Heart right ventricle (tissue), 16 donors: Measurements from ENCODE around the gene GMDS. TPM values are rescaled to one million over a fixed set of nuclear protein-coding genes. Genes with fewer than 3 reads are reported as not detected.

Source experiments
- ATAC-seq, 8 donors: fragments of 200-7000 bp; cut with Tn5 transposase; one replicate each; pipeline ENCODE4 v1.9.1; 2020; ENCODE audit warnings: mild to moderate bottlenecking in 8 of 8, moderate library complexity in 8 of 8, moderate number of reproducible peaks in 1 of 8
- DNase-seq, 2 donors: peaks; one replicate each; pipeline ENCODE4 v3.0.0-alpha.2; 2020
- H3K27ac ChIP-seq, 10 donors: fragments of 200-600 bp; sonication (generic) in 2 of 10; one replicate each; pipeline versions ENCODE4 v1.5.0 to v1.8.0; 2020 to 2022; ENCODE audit warnings: mild to moderate bottlenecking in 3 of 10
- H3K27me3 ChIP-seq, 7 donors: fragments of 200-600 bp; one replicate each; pipeline ENCODE4 v1.8.0; 2021 to 2022; ENCODE audit warnings: mild to moderate bottlenecking in 2 of 7
- H3K36me3 ChIP-seq, 9 donors: fragments of 200-600 bp; sonication (generic) in 1 of 9; one replicate each; pipeline versions ENCODE4 v1.5.0 to v1.8.0; 2020 to 2022; ENCODE audit warnings: mild to moderate bottlenecking in 2 of 9
- H3K4me1 ChIP-seq, 9 donors: fragments of 200-600 bp; sonication (generic) in 1 of 9; one replicate each; pipeline versions ENCODE4 v1.5.0 to v1.8.0; 2020 to 2022; ENCODE audit warnings: mild to moderate bottlenecking in 4 of 9
- H3K4me3 ChIP-seq, 10 donors: fragments of 200-600 bp; sonication (generic) in 2 of 10; one replicate each; pipeline versions ENCODE4 v1.5.0 to v1.8.0; 2020 to 2022; ENCODE audit warnings: mild to moderate bottlenecking in 7 of 10, moderate library complexity in 2 of 10
- H3K9me3 ChIP-seq, 11 donors: fragments of 200-600 bp in 10 of 11; sonication (generic) in 2 of 11; one replicate each; pipeline versions ENCODE4 v1.5.0 to v1.8.0; 2013 to 2022; ENCODE audit warnings: mild to moderate bottlenecking in 2 of 11, control low read depth in 1 of 11, moderate library complexity in 1 of 11
- WGBS, 2 donors: extraction: QIAGEN DNeasy Blood & Tissue Kit; methylation state at CpG; one replicate each; pipeline ENCODE4 v1.1.7; 2013; ENCODE audit warnings: inconsistent platforms in 1 of 2; 5-methylcytosine and 5-hydroxymethylcytosine counted together
- intact Hi-C, 10 donors: fragments of 100-400 bp; cut with DNase I; formaldehyde crosslinking; loops; one replicate each; pipeline versions ENCODE4 v1.11.1 to v1.14.2; 2022
- polyA plus RNA-seq, 2 donors: library from polyadenylated mRNA; stranded (reverse); fragments of 200-250 nt; gene quantifications; one replicate each; pipeline ENCODE4 v1.2.3, GENCODE V29; 2013
- total RNA-seq, 10 donors: library from RNA; stranded (reverse); fragmentation: NEBNext Ultra II Directional in 3 of 10; extraction: Animal tissue kit (Norgen Biotek cat#: 25700) in 3 of 10; gene quantifications; one replicate each; pipeline versions ENCODE4 v1.2.1 to v1.2.4, GENCODE V29; 2021 to 2023
- TF ChIP-seq, protein P1 (sequence below), 9 donors: fragments of 200-600 bp; sonication (generic) in 2 of 9; IDR thresholded peaks; one replicate each; pipeline versions ENCODE4 v1.5.0 to v1.8.0; 2021 to 2022; ENCODE audit warnings: antibody characterized with exemption in 9 of 9, mild to moderate bottlenecking in 5 of 9, moderate library complexity in 1 of 9
- donor health status: Arrhythmogenic right ventricular cardiomyopathy.
- donor health status: ischemic (EF 13 %, LVEDD 7.1; RV severe dilation, severe dysfunction).
- donor health status: healthy with polysubstance abuse.
- donor health status: DM: no; HTN: yes; CAD: no.
- donor health status: DM: no; HTN: no; CAD: no.
- donor health status: ischemic (EF 25% LVEDD 6.9; RV normal size, moderate dysfunction).
- donor health status: ischemic (EF 25% LVEDD 5.7; RV mildly dilated, moderate dysfunction).
- donor health status: healthy.
- donor health status: DM: yes; HTN: yes; CAD: no.
- donor health status: Ischemic cardiomyopathy.
- donor health status: ischemic (EF 35%, LVEDD 5.7; RV mildly dilated, moderate dysfunction).
- donor health status: nonischemic (EF 11% LVEDD 7.7; RV severe dilation, severe dysfunction).
- donor health status: DM: yes; HTN: yes; CAD: no.
- donor health status: PGD.
- donor health status: ischemic (EF 29% LVEDD 5.4; RV normal size, mild dysfunction).
- donor health status: nonischemic (EF 23%, LVEDD 6.1; RV moderate dilation, normal function).

Gene GMDS
- total and polyA plus RNA-seq, 12 donors, result 5.0 to 10.6 (median 6.9) TPM

- Histone ChIP-seq H3K4me3 (no peak overlapping the region), H3K27ac (peak overlapping the region in 9 of 10 donors; percentile 28 to 71 (median 51)), H3K4me1 (peaks cover 0 to 25% (median 7%) of the 10 kb centered on the region in 9 donors), H3K36me3 (no peaks in the 10 kb centered on the region), H3K9me3 (no peaks in the 10 kb centered on the region), H3K27me3 (no peaks in the 10 kb centered on the region)
- intact Hi-C loops, result loop anchor here in 1 of 10 donors (5.0 kb wide), 1 partner anchor 37 kb away; no protein-coding TSS in a partner anchor
- TF ChIP-seq, protein P1, sequence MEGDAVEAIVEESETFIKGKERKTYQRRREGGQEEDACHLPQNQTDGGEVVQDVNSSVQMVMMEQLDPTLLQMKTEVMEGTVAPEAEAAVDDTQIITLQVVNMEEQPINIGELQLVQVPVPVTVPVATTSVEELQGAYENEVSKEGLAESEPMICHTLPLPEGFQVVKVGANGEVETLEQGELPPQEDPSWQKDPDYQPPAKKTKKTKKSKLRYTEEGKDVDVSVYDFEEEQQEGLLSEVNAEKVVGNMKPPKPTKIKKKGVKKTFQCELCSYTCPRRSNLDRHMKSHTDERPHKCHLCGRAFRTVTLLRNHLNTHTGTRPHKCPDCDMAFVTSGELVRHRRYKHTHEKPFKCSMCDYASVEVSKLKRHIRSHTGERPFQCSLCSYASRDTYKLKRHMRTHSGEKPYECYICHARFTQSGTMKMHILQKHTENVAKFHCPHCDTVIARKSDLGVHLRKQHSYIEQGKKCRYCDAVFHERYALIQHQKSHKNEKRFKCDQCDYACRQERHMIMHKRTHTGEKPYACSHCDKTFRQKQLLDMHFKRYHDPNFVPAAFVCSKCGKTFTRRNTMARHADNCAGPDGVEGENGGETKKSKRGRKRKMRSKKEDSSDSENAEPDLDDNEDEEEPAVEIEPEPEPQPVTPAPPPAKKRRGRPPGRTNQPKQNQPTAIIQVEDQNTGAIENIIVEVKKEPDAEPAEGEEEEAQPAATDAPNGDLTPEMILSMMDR (IDR thresholded peaks at IDR 0.05), result no peak
- ATAC-seq, result peak in 1 of 8 donors; percentile 15
- DNase-seq, result no peak
- 59 to 72% methylated on average over 9 of the region's 9 CpGs for WGBS, 2 donors
These were observed 521.3 kb downstream of the GMDS start for GRCh38 chr6:1724124-1724523.

DNA sequence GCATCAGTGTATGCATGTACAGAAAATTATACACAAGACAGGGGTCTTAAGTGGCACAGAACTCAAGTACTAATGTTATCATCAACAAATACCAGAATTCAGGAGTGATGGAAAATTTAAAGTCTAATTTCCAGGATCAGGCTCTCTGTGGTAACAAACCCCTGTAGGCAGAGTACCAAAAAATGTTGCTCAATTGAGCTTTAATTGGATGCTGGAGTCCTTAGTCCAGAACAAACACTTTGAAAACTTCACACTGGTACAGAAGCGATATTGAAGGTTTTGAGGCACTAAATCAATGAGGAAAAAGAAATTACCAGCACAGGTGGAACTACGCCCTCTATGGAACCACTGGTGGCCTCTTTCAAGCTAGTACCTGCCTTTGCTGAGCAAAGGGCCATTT is 522.6 kb downstream of the GMDS start:
- intact Hi-C loops, result loop anchor here in 1 of 10 donors (5.0 kb wide), 1 partner anchor 36 kb away; no protein-coding TSS in a partner anchor
- 99 to 100% methylated on average over 2 of the region's 2 CpGs for WGBS, 2 donors
- Histone ChIP-seq H3K27me3 (no peaks in the 10 kb centered on the region), H3K27ac (no peak overlapping the region), H3K36me3 (no peaks in the 10 kb centered on the region), H3K4me1 (peaks cover 0 to 25% (median 7%) of the 10 kb centered on the region in 9 donors), H3K9me3 (no peaks in the 10 kb centered on the region), H3K4me3 (no peak overlapping the region)
- no peak for DNase-seq
- no peak for ATAC-seq
- TF ChIP-seq, protein P1 (IDR thresholded peaks at IDR 0.05), result no peak

DNA sequence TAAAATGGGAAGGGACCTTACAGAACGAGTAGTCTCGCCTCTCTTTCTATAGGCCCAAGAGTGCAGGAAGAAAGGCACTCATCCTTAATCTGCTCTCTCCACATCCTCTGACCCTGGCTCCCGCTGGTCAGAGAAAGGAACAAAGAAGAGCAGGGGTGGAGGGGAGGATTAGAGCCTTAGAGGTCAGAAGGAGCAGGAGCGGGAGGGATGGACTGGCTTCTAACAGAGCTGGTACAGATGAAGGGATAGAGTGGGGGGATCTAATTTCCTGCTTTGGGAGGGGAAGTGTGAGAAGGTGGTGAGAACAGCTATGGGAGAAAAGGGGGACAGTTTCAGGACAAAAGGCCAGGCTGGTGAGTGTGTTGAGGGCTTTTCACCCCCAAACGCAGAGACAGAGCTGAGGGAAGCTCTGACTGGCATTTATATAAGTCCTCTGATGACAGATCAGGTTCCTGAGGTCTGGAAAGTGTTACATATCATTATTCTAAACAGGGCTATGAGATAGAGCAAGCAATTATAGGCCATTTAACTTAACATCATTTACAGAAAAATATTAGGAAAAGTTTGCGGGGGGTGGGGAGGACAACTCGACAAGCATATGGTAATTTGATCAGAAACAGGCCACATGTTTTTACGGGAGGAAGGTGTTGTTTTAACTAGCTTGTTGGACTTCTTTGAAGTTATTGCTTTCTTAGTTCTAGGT is 524.6 kb downstream of the GMDS start:
- Histone ChIP-seq H3K4me1 (peaks cover 0 to 25% (median 7%) of the 10 kb centered on the region in 9 donors), H3K27ac (no peak overlapping the region), H3K9me3 (no peaks in the 10 kb centered on the region), H3K4me3 (no peak overlapping the region), H3K27me3 (no peaks in the 10 kb centered on the region), H3K36me3 (no peaks in the 10 kb centered on the region)
- intact Hi-C loops, result loop anchor here in 1 of 10 donors (5.0 kb wide), 1 partner anchor 33 kb away; no protein-coding TSS in a partner anchor
- DNase-seq (no peak), ATAC-seq (no peak)
- TF ChIP-seq, protein P1 (IDR thresholded peaks at IDR 0.05), result no peak
- 72 to 74% methylated on average over 8 of the region's 8 CpGs for WGBS, 2 donors

DNA sequence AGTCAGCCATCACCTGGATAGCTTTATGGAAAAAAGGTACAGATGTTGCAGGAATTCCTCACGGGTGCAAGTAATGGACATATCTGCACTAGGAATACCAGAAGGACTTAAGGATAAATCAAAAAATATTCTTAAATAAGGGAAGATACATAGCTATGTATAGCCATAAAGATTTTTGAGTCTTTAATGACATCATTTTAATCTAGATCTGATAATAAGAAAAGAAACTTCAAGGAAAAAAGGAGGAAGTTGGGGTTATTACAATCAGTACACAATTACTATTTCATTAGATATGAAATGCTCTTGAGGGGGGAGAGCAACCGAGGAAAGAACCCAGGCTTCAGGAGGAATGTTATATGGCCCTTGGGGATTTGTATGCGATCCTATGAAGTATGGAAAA is 525.5 kb downstream of the GMDS start:
- H3K36me3 ChIP-seq, result no peaks in the 10 kb centered on the region
- intact Hi-C loops, result loop anchor here in 2 of 10 donors (5.0 to 10.0 kb wide), 2 partner anchors 33 to 995 kb away; no protein-coding TSS in a partner anchor
- no peaks in the 10 kb centered on the region for H3K27me3 ChIP-seq
- H3K4me1 ChIP-seq, result peaks cover 0 to 25% (median 7%) of the 10 kb centered on the region in 9 donors
- no peak overlapping the region for H3K4me3 ChIP-seq
- no peaks in the 10 kb centered on the region for H3K9me3 ChIP-seq
- TF ChIP-seq, protein P1 (IDR thresholded peaks at IDR 0.05), result no peak
- ATAC-seq (no peak), DNase-seq (no peak)
- WGBS, 2 donors, result 70 to 75% methylated on average over 3 of the region's 3 CpGs
- no peak overlapping the region for H3K27ac ChIP-seq
